HTERT RPE-1 (cell line): ENCODE results near the gene ARRB1.
"Not testable (repeated sequence)": the region's sequence is repeated elsewhere in the genome, so short reads cannot be mapped to it uniquely, and the experiment has no call there.

ENCODE experiments used
- in situ Hi-C: fragments of 300-500 bp; cut with MboI; formaldehyde crosslinking; loops from 4 replicates; pipeline ENCODE4 v1.14.3; 2020; ENCODE audit warnings: low sequenced_read_pairs

ARRB1 gene

DNA sequence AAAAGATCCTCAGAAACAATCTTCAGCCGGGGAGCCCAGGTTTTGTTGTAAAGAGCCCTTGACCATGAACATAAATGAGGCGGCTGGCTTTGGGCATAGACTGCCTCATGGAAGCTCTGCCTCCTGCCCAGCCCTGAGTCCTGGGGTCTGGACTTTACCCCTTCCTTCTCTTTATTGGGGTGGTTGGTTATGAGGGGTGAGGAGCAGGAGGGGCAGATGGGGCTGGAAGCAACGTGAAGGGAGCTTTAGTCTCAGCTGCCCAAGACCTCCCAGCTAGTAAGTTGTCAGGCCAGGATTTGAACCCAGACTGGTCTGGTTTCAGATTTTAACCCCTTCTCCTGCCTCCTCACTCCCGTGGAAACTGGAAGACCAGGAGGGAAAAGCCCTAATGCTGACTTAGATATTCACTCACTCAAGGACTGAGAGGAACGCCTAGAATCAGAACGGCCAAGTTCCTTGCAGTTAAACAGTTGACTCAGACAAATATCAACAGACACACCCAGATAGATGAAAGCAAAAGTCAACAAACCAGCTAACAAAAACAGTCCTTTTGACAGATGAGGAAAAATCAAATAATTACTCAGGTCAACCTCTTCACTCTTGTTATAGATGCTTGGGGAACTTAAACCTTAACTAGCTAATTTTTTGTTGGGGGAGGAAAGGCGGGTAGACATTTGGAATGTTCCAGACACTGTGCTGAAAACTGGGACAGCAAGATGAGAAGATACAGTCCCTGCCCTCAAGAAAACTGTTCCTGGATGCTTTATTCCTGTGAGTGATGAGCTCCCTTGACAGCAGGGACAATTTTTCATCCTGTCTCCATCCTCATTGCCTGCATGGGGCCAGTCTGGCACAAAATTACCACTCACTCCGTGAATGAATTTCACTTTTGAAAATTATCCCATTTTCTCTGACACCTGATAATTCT is 20.8 kb upstream of the ARRB1 start:
- in situ Hi-C loops: no loop called here

DNA sequence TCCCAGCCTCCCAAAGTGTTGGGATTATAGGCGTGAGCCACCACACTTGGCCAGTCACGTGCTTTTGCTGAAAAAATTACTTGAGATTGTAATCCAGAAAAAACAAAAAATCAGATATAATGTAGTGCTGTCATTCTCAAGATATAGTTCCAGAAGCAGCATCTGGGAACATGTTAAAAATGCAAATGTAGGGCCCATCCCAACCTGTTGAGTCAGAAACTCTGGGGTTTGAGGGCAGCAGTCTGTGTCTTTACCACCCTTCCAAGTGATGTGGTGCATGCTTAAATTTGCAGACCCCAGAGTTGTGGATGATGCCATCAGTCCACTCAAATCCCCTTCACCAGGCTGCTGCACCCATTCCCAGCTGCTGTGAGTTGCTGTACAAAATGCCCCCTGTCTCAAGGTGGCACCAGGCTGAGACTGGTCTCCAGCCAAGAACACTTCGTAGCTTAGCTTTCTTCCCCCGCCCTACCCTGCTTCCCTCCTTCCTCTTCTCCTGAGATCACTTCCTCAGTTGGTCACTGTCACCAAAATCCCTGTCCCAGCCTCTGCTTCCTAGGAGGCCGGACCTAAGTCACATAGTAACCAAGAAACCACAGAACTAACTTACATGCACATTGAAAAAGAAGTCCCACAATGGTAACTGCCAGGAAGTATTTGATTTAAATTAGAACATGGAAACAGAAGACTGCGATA is 18.2 kb upstream of the ARRB1 start:
- in situ Hi-C loops: no loop called here

GRCh38 chr11:75366826-75367225 is 15.4 kb upstream of the ARRB1 start:
- in situ Hi-C loops: not testable (repeated sequence)

- in situ Hi-C loops: no loop called here
Measured at GRCh38 chr11:75365711-75366181, 14.3 kb upstream of the ARRB1 start.

DNA sequence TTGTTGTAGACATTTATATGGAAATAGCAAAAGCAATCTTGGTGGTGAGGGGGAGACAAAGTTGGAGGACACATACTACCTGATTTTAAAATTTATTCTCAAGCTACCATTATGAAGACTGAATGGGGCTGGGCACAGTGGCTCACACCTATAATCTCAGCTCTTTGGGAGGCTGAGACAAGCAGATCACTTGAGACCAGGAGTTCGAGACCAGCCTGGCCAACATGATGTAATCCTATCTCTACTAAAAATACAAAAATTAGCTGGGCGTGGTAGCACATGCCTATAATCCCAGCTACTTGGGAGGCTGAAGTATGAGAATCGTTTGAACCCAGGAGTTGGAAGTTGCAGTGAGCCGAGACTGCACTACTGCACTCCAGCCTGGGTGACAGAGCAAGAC is 10.8 kb upstream of the ARRB1 start:
- in situ Hi-C loops: not testable (repeated sequence)

DNA sequence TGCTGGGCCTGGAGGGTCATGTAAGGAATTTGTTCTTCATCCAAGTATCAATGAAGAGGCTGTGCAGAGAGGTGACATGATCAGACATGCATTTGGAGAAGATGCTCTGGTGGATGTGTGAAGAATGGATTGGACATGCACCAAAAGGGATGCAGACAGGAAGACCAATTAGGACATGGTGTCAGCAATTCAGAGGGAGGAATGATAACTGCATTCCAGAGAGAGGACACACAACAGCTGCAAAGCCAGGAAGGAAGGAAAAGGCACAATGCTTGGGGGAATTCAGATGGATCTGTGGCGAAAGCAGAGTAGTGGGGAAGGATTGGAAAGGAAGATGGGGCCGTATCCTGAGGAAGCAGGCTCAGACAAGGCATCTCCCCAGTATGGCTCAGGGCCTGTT is 5.2 kb upstream of the ARRB1 start:
- in situ Hi-C loops: no loop called here

- in situ Hi-C loops: no loop called here
Measured at GRCh38 chr11:75355051-75355450, 3.6 kb upstream of the ARRB1 start.

GRCh38 chr11:75352588-75353206 is 1.2 kb upstream of the ARRB1 start:
- in situ Hi-C loops: no loop called here

- in situ Hi-C loops: no loop called here
Measured at GRCh38 chr11:75351791-75352587, 528 bp upstream of the ARRB1 start.

DNA sequence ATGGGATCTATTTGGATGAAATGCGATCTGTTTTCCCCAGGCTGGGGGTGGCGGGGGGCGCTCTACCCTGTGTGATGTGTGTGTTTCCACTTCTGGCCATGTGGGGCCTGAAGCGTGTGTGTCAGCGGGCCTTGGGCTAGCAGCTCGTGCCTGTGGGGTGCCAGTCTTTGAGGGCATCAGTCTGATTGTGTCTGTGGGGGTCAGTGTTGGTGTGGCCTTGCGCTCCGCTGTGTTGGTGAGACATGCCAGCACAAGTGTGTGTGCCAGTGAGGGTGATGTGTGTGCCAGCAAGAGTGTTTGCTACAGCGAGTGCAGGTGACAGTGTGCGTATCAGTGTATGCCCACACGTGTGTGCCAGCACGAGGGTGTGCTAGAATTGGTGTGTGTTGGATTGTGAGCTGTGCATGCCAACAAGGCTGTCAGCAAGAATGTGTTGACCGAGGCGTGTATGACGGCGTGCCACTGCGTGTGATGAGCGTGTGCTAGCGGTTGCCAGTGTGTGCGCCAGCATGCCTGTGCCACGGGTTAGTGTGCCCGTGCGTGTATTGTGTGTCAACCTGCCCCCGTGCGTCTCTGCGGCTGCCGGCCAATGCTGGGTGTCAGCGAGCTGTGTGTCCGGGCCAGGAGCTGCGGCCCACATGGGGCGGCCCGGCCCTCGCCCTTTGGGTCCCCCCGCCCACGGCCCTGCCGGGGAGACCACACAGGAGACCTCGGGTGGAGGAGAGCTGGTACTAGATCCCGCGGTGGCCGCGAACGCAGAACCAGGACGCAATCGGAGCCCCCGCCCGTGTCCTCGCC is 519 bp downstream of the ARRB1 start:
- in situ Hi-C loops: no loop called here

- in situ Hi-C loops: no loop called here
Measured at GRCh38 chr11:75350122-75350742, 1.2 kb downstream of the ARRB1 start.

DNA sequence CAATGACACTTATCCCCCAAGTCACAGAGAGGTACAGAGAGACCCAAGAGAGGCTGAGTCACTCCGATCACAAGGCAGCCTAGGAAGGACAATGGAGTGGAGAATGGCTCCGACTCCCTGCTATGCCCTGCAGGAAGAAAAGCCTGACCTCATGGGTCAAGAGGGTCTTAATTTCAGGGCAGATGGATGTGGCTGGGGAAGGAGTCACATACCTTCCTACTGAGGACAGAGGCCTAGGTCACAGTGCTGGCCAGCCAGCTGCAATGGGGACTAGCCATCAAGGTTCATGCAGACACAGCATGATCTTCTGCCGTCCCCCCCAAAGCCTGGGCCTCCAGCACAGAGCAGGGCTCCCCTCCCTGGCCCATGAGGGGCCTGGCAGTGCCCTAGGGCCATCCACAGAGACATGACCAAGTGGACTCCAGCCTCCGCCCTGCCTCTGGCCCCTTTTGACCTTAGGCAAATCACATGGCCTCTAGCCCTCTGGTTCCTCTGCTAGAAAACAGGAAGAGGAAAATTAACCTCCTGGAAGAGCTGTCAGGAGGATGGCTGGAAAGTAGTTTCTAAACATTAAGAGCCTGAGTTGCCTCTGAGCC is 1.8 kb downstream of the ARRB1 start:
- in situ Hi-C loops: no loop called here

DNA sequence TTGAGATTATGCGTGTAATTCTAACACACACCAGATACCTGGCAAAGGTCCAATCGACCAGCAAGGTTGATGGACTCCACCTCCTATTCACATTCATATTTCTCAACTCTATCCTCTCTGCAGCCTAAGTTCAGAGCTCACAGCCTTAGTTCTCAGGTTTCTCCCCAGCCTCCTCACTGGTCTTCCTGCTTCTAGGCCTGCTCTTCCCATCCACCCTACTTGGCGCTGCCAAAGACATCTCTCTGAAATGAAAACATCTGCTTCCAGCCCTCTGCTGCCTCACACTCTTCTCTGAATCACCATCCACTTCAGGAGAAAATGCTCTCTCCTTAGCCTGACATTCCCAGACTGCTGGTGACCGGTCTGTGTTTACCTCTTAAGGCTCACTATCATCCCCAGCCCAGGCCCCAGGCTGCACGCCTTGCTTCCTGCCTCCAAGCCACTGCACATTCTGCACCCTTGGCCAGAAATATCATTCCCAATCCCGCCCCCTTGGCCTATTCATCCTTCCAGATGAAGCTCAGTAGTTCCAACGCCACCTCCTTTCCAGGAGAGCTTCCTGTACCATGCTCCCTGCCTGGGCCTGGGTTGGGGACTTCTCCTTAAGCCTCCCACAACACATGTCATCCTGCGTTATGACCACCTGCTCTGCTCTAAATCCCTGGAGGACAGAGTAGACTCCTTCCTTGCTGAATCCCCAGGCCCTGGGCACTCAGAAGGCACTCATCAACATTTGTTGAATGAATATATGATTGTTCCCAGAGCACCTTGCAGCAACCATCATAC is 3.5 kb downstream of the ARRB1 start:
- in situ Hi-C loops: no loop called here

DNA sequence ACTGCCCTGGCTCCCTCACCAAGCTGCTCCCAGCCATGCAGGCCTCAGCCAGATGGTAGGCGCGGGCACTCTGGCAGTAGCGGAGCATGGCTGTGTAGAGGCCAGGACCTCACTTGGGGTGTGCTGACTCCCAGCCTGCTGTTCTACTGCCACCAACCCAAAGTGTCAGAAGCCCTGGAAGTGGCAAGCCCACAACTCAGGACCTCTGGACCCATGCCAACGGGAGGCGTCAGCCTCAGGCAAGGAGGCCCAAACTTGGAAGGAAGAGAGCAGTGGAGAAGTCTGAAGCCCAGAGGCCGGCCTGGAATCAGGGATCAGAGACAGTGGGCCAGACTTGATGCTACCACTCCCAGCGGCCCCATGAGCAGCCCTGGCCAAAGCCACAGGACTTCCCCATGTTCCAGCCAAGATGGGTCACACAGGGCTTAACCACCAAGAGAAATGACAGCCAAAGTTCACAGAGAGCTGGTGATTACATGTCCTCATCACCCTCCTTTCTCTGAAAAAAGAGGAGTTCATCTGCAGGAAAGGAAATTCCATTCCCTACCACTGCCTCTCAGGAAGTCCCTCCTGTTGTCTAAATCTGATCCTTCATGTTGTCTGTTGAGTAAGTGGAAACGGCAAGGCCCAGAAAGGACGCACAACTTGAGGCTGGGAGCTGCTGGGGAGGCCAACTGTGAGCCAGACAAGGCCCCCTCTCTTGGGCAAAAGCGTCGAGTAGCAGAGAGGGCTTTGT is 4.4 kb downstream of the ARRB1 start:
- in situ Hi-C loops: no loop called here

DNA sequence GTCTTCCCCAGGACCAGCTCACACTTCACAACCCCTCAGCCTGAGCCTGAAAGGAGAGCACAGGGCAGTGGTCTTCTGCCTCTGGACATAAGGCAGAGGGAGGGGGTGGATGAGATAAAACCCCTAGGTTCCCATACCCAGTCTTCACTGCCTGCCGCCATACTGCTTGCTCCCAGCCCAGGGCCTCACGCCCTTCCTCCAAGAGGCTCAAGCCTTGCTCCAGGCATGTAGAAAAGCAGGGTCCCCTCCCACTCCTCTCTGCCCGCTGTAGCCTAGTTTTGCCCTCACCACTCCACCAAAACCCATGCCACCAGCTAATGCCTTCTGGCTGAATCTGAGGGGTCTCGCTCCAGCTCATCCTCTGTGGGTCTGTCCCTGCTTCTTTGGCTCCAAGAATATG is 5.2 kb downstream of the ARRB1 start:
- in situ Hi-C loops: no loop called here

- in situ Hi-C loops: no loop called here
Measured at GRCh38 chr11:75345455-75346160, 5.9 kb downstream of the ARRB1 start.
